ENCODE results near the gene DERA.
"Not testable (repeated sequence)": the region's sequence is repeated elsewhere in the genome, so short reads cannot be mapped to it uniquely, and the experiment has no call there.

Gene DERA

GRCh38 chr12:15910864-15911721, at the start of gene DERA:
Gene DERA, plus strand, starts transcription at chr12:15911332. Its CDS starts 52 bp downstream, at chr12:15911384.
- DNase-seq (ENCODE audit: low read depth in 3 of 3, low spot score in 1 of 3): peak; percentile 5 to 51 (median 23)

- DNase-seq (ENCODE audit: low read depth in 3 of 3, low spot score in 1 of 3): no peak
Observed at GRCh38 chr12:15861404-15861803, 49.7 kb upstream of the DERA start.

GRCh38 chr12:15862840-15863239, 48.3 kb upstream of the DERA start:
- no peak for DNase-seq (ENCODE audit: low read depth in 3 of 3, low spot score in 1 of 3)

GRCh38 chr12:15863372-15863771, 47.8 kb upstream of the DERA start:
- no peak for DNase-seq (ENCODE audit: low read depth in 3 of 3, low spot score in 1 of 3)

- no peak for DNase-seq (ENCODE audit: low read depth in 3 of 3, low spot score in 1 of 3)
Observed at GRCh38 chr12:15863984-15864383, 47.1 kb upstream of the DERA start.

- DNase-seq (ENCODE audit: low read depth in 3 of 3, low spot score in 1 of 3): no peak
Observed at GRCh38 chr12:15868186-15868585, 42.9 kb upstream of the DERA start.

- DNase-seq (ENCODE audit: low read depth in 3 of 3, low spot score in 1 of 3): no peak
Observed at GRCh38 chr12:15873556-15873955, 37.6 kb upstream of the DERA start.

- DNase-seq (ENCODE audit: low read depth in 3 of 3, low spot score in 1 of 3): not testable (repeated sequence)
Observed at GRCh38 chr12:15874556-15875145, 36.5 kb upstream of the DERA start.

GRCh38 chr12:15875863-15876262, 35.3 kb upstream of the DERA start:
- DNase-seq (ENCODE audit: low read depth in 3 of 3, low spot score in 1 of 3): no peak

- DNase-seq (ENCODE audit: low read depth in 3 of 3, low spot score in 1 of 3): no peak
Observed at GRCh38 chr12:15879413-15879812, 31.7 kb upstream of the DERA start.

- no peak for DNase-seq (ENCODE audit: low read depth in 3 of 3, low spot score in 1 of 3)
Observed at GRCh38 chr12:15880721-15881120, 30.4 kb upstream of the DERA start.

GRCh38 chr12:15882118-15882971, 28.8 kb upstream of the DERA start, which contains the start of gene STRAP:
Gene STRAP, plus strand, starts transcription at chr12:15882387. Its CDS starts 321 bp downstream, at chr12:15882708.
- DNase-seq (ENCODE audit: low read depth in 3 of 3, low spot score in 1 of 3): peak; percentile 87 to 95 (median 88)

- DNase-seq (ENCODE audit: low read depth in 3 of 3, low spot score in 1 of 3): no peak
Observed at GRCh38 chr12:15883536-15883935, 27.6 kb upstream of the DERA start.

- DNase-seq (ENCODE audit: low read depth in 3 of 3, low spot score in 1 of 3): no peak
Observed at GRCh38 chr12:15886372-15887042, 24.6 kb upstream of the DERA start.

GRCh38 chr12:15887043-15887817, 23.9 kb upstream of the DERA start:
- no peak for DNase-seq (ENCODE audit: low read depth in 3 of 3, low spot score in 1 of 3)

- DNase-seq (ENCODE audit: low read depth in 3 of 3, low spot score in 1 of 3): no peak
Observed at GRCh38 chr12:15892645-15893259, 18.4 kb upstream of the DERA start.

GRCh38 chr12:15893260-15893659, 17.9 kb upstream of the DERA start:
- DNase-seq (ENCODE audit: low read depth in 3 of 3, low spot score in 1 of 3): no peak

GRCh38 chr12:15896867-15897266, 14.3 kb upstream of the DERA start:
- no peak for DNase-seq (ENCODE audit: low read depth in 3 of 3, low spot score in 1 of 3)

- DNase-seq (ENCODE audit: low read depth in 3 of 3, low spot score in 1 of 3): no peak
Observed at GRCh38 chr12:15897433-15897832, 13.7 kb upstream of the DERA start.
